D721Med (cell line): ENCODE data around the gene HLA-B.

Experiments used
- DNase-seq: peaks from one replicate; pipeline ENCODE4 v3.0.0; 2011; ENCODE audit warnings: low spot score; ENCODE audit not compliant: insufficient read length
- FAIRE-seq: peaks from 2 replicates; lab custom pipeline; 2011; peaks lifted over from hg19 to GRCh38; lab: Jason Lieb, UNC
- CTCF ChIP-seq: IDR thresholded peaks from 2 replicates; pipeline ENCODE4 v1.5.1; 2012; ENCODE audit warnings: mild to moderate bottlenecking, control low read depth; ENCODE audit not compliant: insufficient read depth; ENCODE audit errors: missing control alignments

The HLA-B gene

DNA sequence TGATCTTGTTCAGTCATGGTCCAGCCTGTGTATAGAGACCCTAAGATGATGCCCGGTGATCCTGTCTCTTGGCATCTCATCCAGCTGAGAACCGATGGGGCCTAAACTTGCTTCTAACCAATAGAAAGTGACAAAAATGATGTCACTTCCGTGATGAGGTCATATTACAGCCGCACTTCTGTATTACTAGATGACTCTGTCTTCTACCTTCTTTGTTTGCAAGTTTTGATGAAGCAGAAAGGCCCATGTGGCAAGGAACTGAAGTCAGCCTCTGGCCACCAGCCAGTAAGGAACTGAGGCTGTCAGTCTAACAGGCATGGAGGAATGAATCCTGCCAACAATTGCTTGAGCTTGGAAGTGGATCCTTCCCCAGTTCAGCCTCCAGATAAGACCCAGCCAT is 52.3 kb downstream of the HLA-B start:
- no peak for TF ChIP-seq CTCF
- no peak for FAIRE-seq

More for the DNA sequence above, 52.3 kb downstream of the HLA-B start:
- DNase-seq = no peak
